GM19025 (cell line): ENCODE results near the gene CCDC102A.
A peak's percentile ranks its signal among the peaks of the same experiment; 100 is the strongest.

Experiments used
- ATAC-seq: cut with Tn5 transposase; IDR thresholded peaks from one replicate; pipeline ENCODE4 v1.9.1; 2021; ENCODE audit warnings: mild to moderate bottlenecking, low read depth, moderate library complexity; ENCODE audit not compliant: unreplicated experiment

The CCDC102A gene

GRCh38 chr16:57538235-57538721 lies 1.9 kb upstream of the CCDC102A start:
- ATAC-seq, result no peak

- no peak for ATAC-seq
Measured at GRCh38 chr16:57537581-57538234, 1.3 kb upstream of the CCDC102A start.

- ATAC-seq, result no peak
Measured at GRCh38 chr16:57537194-57537505, 779 bp upstream of the CCDC102A start.

DNA sequence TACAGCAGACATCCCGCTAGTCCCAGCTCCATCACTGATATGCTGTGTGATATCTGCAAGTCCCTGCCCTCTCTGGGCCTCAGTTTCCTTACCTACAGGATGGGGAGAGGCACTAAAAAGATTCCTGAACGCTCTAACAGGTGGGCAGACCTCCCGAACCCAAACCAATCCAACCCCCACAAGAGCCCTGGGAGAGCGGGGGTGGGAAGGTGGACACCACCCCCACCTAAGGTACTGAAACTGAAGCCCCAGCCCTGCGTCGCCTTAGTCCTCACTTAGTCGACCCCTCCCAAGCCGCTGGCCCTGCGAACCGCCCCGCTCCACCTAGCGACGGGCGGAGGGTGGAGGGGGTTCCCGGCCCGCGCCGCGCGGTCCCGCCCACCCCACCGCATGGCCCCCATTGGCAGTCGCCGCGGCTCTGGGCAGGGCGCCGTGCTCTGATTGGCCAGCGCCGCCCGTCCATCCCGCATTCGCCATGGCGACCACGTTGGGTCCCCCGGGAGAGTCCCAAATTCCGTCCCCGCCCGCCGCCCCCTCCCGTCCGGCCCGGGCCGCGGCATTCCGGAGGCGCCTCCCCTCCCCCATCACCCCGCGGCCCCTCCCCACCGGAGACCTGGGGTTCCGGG lies 578 bp downstream of the CCDC102A start:
- peak; percentile 66 for ATAC-seq

DNA sequence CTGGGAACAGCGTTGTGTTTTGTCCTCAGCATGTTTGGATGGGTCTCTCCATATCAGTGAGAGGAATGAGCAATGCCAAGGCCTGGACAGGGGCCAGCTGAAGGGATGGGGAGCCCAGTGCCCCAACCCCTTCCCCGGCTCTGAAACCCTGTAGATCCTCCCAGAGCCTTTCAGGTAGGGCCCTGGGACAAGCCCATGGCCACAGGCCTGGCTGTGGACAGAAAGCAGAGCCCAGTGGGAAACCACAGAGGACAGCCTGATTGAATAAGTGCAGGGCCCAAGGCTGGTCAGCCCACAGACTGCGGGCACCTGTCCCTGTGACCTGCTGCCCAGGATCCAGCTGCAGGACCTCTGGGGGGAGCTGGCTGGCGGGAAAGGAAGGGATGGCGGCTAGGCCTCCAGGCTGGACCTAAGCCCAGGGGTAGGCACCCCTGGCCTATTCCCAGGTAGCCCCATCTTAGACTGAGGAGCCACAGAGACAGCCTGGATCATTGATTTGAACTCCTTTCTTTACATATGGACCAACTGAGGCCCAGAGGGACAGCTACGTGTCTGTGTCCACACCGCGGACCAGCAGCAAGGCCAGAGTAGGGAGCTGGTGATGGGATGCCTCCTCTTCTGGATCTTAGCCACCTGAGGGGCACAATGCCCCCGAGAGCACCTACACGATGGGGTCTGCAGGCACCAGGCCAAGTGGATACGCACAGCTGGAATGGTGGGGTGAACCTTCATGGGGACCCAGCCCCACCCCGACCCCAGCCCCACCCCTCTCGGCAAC lies 1.3 kb downstream of the CCDC102A start:
- ATAC-seq, result no peak

DNA sequence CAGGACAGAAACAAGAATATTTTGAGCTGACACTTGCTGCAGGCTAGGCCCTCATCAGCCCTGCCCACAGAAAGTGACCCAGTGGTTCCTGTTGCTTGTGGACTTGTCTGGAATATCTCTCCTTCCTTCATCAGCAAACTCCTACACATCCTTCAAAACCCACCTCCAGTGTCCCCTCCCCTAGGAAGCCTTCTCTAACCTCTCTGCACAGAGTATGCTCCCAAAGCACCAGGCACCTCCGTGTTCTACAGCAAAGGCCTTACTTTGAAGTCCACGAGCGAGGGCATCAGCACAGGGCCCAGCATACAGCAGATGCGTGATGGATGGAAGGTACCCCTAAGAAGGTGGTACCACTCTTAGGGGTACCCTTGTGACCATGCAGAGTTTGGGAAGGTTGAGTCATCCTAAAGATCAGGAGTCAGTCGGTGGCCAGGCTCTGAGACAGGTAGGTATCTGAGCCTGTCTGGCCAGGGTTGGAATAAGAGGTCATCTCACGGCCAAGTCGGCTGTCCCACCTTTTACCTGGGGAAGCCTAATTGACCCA lies 2.0 kb downstream of the CCDC102A start:
- no peak for ATAC-seq

GRCh38 chr16:57533431-57534336 lies 2.7 kb downstream of the CCDC102A start:
- no peak for ATAC-seq

GRCh38 chr16:57532266-57532625 lies 4.1 kb downstream of the CCDC102A start:
- ATAC-seq, result no peak

- no peak for ATAC-seq
Measured at GRCh38 chr16:57531635-57532265, 4.6 kb downstream of the CCDC102A start.

- ATAC-seq, result no peak
Measured at GRCh38 chr16:57531253-57531575, 5.2 kb downstream of the CCDC102A start.

DNA sequence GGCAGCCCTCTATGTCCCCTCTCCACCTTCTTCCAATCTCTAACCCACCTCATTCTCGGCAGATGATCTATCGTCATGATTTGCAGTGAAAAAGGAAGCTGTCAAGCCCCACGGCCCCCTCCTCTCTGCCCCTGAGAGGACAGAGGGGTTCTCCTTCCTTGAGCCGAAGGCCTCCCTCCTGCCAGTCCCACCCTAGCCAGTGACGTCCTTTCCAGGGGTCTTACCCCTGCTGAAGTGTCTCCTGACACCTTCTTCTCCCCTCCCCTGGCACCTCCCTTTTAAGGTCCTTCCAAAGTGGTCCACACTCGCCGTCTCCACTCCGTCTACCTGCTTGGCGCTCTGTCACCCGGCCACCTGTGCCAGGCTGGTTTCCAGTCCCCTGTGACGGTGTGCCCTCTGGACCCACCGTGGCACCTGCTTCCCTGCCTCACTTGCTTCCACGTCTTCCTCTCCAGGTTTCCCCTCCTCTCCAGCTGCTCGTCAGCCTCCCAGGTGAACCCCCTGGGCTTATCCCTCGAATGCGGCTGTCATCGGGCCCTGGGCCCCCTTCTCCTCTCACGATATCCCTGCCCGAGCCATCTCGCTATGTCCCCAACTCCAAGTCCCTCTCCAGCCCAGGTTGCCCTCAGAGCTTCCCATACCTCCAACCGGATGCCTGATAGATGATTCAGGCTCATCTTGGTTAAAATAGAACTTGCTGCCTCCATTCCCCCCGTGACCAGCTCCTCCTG lies 5.7 kb downstream of the CCDC102A start:
- ATAC-seq, result no peak

- ATAC-seq, result peak; percentile 59
Measured at GRCh38 chr16:57530104-57530521, 6.3 kb downstream of the CCDC102A start.

- peak; percentile 21 for ATAC-seq
Measured at GRCh38 chr16:57529391-57530103, 6.8 kb downstream of the CCDC102A start.

GRCh38 chr16:57528499-57529390 lies 7.6 kb downstream of the CCDC102A start:
- no peak for ATAC-seq

- ATAC-seq, result no peak
Measured at GRCh38 chr16:57527610-57528360, 8.6 kb downstream of the CCDC102A start.

DNA sequence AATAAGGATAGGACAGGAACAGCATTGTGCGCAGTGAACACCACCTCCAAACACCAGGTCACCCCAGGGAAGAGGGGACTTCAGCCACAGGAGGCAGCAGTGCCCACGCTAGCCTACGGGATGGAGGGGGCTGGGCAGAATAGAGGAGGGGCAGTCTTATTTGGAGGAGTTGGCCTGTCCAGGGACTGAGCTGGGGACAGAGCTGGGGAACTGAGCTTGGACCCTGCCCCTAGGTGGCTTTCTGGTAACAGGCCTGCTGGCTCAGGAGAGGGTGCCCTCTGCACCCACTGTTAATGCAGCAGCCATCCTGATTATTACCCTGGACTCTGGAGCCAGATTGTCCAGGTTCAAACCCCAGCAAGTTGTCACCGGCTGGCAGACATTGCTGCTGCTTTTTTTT lies 9.3 kb downstream of the CCDC102A start:
- no peak for ATAC-seq

- ATAC-seq, result no peak
Measured at GRCh38 chr16:57526498-57526897, 9.9 kb downstream of the CCDC102A start.
